Thymus (tissue), 11 donors: ENCODE data around the gene ADAMTS2. TPM values are rescaled to one million over a fixed set of nuclear protein-coding genes. Genes with fewer than 3 reads are reported as not detected.

Source experiments
- DNase-seq, 9 donors: peaks; one replicate each; pipeline ENCODE4 v3.0.0-alpha.2; 2013; ENCODE audit warnings: low spot score in 9 of 9, low read depth in 6 of 9, missing footprints in 1 of 9
- H3K27ac ChIP-seq, 2 donors: one replicate each; pipeline ENCODE4 v1.5.1; 2013; ENCODE audit warnings: control low read depth in 1 of 2, low read depth in 1 of 2, low read length in 1 of 2, mild to moderate bottlenecking in 1 of 2, moderate library complexity in 1 of 2
- H3K27me3 ChIP-seq, 2 donors: one replicate each; pipeline ENCODE4 v1.5.1; 2013; ENCODE audit warnings: low read length in 1 of 2; ENCODE audit not compliant: control insufficient read depth in 2 of 2, insufficient read depth in 1 of 2
- H3K36me3 ChIP-seq, 2 donors: one replicate each; pipeline ENCODE4 v1.5.1; 2013; ENCODE audit warnings: low read length in 1 of 2, mild to moderate bottlenecking in 1 of 2, moderate library complexity in 1 of 2; ENCODE audit not compliant: control insufficient read depth in 2 of 2, insufficient read depth in 2 of 2
- H3K4me1 ChIP-seq, 2 donors: one replicate each; pipeline ENCODE4 v1.5.1; 2013; ENCODE audit warnings: low read length in 2 of 2; ENCODE audit not compliant: control insufficient read depth in 2 of 2, insufficient read depth in 2 of 2
- H3K4me3 ChIP-seq, 2 donors: one replicate each; pipeline ENCODE4 v1.5.1; 2013; ENCODE audit warnings: low read length in 2 of 2, control low read depth in 1 of 2, mild to moderate bottlenecking in 1 of 2
- H3K9me3 ChIP-seq, 2 donors: one replicate each; pipeline ENCODE4 v1.5.1; 2013; ENCODE audit warnings: low read length in 1 of 2, mild to moderate bottlenecking in 1 of 2; ENCODE audit not compliant: control insufficient read depth in 2 of 2, insufficient read depth in 1 of 2
- WGBS: extraction: QIAGEN DNeasy Blood & Tissue Kit; methylation state at CpG from one replicate; pipeline ENCODE4 v1.1.7; 2013; 5-methylcytosine and 5-hydroxymethylcytosine counted together
- polyA plus RNA-seq: library from polyadenylated mRNA; stranded (reverse); fragments of 200-250 nt; gene quantifications from one replicate; pipeline ENCODE4 v1.2.3, GENCODE V29; 2013
- total RNA-seq: library from RNA; stranded (reverse); fragments of 120-200 nt; gene quantifications from one replicate; pipeline ENCODE4 v1.2.4, GENCODE V29; 2013
- donor health status: healthy.

Gene ADAMTS2
- total and polyA plus RNA-seq, 2 donors = 1.3 to 1.4 TPM

DNA sequence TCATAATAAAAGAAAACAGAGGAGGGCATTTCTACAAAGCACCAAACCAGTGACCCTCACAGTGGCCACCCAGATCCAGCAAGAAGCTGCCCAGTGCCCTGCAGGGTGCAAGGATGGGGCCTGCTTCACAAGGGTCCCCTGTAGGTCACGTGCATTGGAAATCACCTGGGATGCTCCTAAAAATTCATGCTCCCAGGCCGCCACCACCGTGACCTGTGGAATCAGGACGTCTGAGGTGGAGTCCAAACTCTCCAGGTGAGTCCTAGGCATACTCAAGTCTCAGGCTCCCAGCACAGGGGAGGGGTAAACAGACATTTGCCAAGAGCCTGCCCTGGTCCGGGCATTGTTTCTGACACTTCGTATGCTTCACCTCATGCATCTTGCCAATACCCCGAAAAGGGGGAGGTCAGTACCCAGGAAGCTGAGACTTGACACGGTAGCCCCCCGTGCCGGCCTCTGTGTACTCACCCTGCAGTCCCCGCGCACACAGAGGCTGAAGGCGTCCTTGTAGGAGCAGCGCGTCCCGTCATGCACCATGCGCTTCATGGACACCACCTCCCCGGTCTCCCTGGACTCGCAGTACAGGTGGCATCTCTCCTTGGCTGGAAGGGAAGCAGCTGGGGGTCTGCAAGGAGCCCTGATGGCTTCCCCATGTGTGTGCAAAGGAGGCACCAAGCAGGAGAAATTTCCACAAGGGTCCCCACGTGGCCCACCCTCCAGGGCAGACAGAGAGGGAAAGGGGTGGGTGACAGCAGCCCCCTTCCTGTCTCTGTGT is 209.6 kb downstream of the ADAMTS2 start:
- Histone ChIP-seq H3K9me3 (peaks cover 0 to 15% of the 10 kb centered on the region in 2 donors), H3K4me3 (no peak overlapping the region), H3K27me3 (no peaks in the 10 kb centered on the region), H3K4me1 (no peaks in the 10 kb centered on the region), H3K36me3 (no peaks in the 10 kb centered on the region), H3K27ac (no peak overlapping the region)
- 94% methylated on average over 20 of the region's 20 CpGs for WGBS
- no peak for DNase-seq

DNA sequence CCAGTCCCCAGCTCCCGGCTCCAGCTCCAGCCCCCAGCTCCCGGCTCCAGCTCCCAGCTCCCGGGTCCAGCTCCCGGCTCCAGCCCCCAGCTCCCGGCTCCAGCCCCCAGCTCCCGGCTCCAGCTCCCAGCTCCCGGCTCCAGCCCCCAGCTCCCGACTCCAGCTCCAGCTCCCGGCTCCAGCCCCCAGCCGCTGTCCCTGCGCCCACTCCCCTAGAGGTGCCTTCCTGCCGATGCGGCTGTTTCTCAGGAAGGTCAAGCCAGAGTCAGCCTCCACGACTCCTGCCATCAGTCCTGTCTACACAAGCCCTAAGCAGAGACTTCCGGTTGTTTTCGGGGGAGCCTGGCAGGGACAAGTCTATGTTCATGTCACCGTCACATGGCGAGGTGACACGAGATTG is 210.3 kb downstream of the ADAMTS2 start:
- Histone ChIP-seq H3K36me3 (no peaks in the 10 kb centered on the region), H3K4me1 (no peaks in the 10 kb centered on the region), H3K4me3 (no peak overlapping the region), H3K27ac (no peak overlapping the region), H3K9me3 (peaks cover 0 to 15% of the 10 kb centered on the region in 2 donors), H3K27me3 (no peaks in the 10 kb centered on the region)
- WGBS = 96% methylated on average over 19 of the region's 19 CpGs
- no peak for DNase-seq

DNA sequence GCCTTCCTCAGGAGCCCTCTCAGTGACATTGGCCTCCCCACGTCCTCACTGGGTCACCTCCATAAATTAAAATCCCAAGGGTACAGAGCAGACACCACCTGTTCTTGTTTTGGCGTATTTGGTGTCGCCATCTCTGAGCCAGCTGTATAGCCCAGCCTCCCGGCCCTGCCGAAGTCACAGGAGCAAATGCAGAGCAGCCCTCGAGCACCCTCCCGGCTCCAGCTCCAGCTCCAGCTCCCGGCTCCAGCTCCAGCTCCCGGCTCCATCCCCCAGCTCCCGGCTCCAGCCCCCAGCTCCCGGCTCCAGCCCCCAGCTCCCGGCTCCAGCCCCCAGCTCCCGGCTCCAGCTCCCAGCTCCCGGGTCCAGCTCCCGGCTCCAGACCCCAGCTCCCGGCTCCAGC is 210.8 kb downstream of the ADAMTS2 start:
- Histone ChIP-seq H3K27me3 (no peaks in the 10 kb centered on the region), H3K4me1 (no peaks in the 10 kb centered on the region), H3K4me3 (no peak overlapping the region), H3K9me3 (peaks cover 0 to 15% of the 10 kb centered on the region in 2 donors), H3K36me3 (no peaks in the 10 kb centered on the region), H3K27ac (no peak overlapping the region)
- 93% methylated on average over 16 of the region's 16 CpGs for WGBS
- no peak for DNase-seq

DNA sequence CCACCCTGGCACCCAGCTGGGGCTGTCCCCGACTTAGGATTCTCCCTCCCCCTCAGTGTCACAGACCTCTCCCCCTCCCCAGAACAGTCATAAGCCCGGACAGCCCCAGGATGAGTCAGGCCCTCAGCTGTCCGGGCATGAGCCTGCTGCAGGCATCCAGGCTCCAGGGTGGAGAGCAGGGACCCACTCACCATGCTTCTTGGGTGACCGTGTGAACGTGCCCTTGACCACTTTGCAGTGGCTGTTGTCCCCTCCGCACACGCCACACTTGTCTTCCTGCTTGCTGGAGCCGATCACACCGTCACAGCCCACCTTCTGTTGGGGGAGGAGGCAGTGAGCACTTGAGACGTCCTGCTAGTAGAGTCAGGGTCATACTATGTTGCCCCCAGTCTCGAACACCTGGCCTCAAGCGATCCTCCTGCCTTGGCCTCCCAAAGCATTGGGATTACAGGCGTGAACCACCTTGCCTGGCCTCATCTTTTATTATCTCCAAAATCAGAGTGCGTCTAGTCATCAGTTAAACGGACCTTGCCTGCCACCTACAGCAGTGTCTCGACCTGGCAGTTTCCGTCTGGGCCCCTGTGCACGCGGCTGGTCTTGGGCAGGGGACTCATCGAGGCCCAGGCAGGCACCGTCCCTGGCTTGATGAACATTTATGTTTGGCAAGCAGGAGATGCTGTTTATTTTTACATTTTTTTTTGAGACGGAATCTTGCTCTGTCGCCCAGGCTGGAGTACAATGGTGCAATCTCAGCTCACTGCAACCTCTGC is 212.5 kb downstream of the ADAMTS2 start:
- H3K36me3 ChIP-seq = no peaks in the 10 kb centered on the region
- no peaks in the 10 kb centered on the region for H3K4me1 ChIP-seq
- H3K27ac ChIP-seq = no peak overlapping the region
- H3K27me3 ChIP-seq = no peaks in the 10 kb centered on the region
- no peak for DNase-seq
- peaks cover 0 to 25% of the 10 kb centered on the region in 2 donors for H3K9me3 ChIP-seq
- WGBS = 91% methylated on average over 23 of the region's 23 CpGs
- H3K4me3 ChIP-seq = no peak overlapping the region

DNA sequence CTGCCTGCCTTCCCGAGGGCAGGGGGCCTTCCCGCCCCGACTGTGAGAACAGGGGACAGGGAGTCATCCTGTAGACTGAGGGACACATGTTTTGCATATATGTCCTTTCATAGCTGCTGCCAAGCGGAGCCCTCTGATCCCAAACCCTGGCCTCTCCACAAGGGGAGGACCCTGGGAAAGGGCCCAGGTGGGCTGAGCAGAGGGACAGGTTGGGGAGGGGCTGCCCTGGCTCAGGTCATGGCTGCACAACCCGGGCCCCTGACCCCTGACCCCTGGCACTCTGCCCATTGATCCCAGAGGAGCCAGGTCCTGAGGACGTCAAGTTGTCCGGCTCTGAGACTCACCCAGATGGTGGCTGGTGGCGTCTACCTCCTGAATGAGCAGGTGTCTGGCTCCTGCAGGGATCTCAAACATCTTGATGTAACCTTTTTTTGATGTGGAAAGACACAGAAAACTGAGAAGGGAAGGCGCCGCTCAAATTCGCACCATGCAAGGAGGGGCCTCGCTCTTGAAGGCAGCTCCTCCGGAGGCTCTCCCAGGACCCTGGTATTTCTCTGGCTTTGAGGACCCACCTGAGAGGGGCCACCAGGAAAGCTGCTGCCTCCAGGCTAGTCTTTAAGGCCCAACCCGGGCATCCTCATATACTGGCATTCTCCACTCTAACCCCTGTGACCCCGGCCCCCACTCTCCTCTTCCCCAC is 213.2 kb downstream of the ADAMTS2 start:
- no peaks in the 10 kb centered on the region for H3K4me1 ChIP-seq
- H3K9me3 ChIP-seq = peaks cover 1 to 32% of the 10 kb centered on the region in 2 donors
- no peak overlapping the region for H3K4me3 ChIP-seq
- no peak for DNase-seq
- no peaks in the 10 kb centered on the region for H3K36me3 ChIP-seq
- WGBS = 92% methylated on average over 15 of the region's 15 CpGs
- H3K27ac ChIP-seq = no peak overlapping the region
- no peaks in the 10 kb centered on the region for H3K27me3 ChIP-seq

DNA sequence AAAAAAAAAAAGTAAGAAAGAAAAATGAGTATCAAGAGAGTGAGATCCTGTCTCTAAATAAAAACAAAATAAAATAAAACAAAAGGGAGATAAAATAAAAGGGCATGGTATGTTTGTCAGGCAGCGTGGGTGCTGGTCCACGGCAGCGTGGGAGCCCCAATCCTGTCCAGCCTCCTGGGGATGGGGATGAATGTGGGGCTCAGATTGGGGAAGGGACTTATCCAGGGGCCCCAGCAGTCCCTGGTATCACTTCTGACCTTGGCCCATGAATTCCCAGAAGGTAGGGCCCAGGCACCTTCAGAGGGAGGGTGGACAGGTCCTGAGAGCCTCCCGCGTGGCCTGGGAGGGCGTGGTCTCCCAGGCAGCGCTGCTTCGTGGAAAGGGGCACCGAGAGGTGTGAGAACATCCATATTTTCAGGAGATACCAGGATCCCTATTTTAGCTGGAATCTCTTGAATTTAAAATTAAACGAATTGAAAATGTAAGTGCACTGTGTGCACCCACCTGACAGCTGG is 213.9 kb downstream of the ADAMTS2 start:
- no peak overlapping the region for H3K27ac ChIP-seq
- H3K4me3 ChIP-seq = no peak overlapping the region
- no peaks in the 10 kb centered on the region for H3K36me3 ChIP-seq
- H3K27me3 ChIP-seq = no peaks in the 10 kb centered on the region
- WGBS = 94% methylated on average over 10 of the region's 10 CpGs
- no peak for DNase-seq
- no peaks in the 10 kb centered on the region for H3K4me1 ChIP-seq
- H3K9me3 ChIP-seq = peaks cover 1 to 38% of the 10 kb centered on the region in 2 donors

DNA sequence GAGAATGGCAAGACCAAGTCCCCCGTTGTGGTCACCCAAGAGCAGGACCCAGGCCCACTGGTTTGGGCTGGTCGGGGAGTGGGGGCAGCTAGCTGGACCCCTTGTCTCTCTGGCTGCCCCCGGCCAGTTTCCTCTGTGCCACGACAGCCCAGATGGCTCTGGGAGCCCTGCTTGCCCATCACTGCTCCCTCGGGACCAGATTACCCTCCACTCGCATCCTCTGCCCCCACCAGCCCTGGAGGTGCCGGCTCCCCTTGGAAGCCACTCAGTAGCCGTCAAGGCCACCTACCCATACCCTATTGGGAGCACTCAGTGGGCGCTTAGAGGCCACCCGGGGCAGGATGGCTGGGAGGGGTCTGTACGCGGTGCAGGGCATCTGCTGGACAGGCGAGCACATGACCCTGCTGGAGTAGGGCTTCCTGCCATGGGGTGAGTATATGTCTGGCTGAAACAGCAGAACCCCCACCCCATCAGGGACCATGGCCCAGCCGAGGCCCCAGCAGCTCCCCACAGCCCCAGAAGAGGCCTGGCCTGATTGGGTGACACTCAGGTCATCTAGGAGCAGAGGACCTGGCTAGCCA is 215.1 kb downstream of the ADAMTS2 start:
- Histone ChIP-seq H3K36me3 (no peaks in the 10 kb centered on the region), H3K9me3 (peaks cover 3 to 43% of the 10 kb centered on the region in 2 donors), H3K27me3 (no peaks in the 10 kb centered on the region), H3K27ac (no peak overlapping the region), H3K4me1 (no peaks in the 10 kb centered on the region), H3K4me3 (no peak overlapping the region)
- 93% methylated on average over 14 of the region's 14 CpGs for WGBS
- DNase-seq = no peak

DNA sequence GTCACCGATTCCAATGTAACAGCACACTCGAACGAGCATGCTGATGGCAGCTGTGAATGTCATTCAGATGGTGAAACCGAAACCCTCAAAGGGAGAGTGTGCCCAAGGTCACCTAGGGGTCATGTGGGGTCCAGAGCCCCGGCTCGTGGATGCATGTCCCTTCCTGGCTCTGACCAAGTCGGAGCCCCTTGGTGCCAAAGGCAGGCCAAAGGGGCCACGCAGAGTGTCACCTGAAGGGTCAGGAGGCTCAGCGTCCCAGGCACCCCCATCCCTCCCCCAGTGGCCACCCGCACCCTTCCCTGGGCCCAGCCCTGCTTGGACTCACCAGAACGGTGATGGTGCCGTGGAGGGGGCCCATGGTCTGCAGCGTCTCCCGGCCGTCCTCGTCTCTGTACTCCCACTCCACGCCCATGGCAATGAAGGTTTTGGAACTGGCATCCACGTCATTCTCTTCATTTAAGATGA is 215.6 kb downstream of the ADAMTS2 start:
- Histone ChIP-seq H3K36me3 (no peaks in the 10 kb centered on the region), H3K9me3 (peaks cover 3 to 46% of the 10 kb centered on the region in 2 donors), H3K4me1 (no peaks in the 10 kb centered on the region), H3K27ac (no peak overlapping the region), H3K4me3 (no peak overlapping the region), H3K27me3 (no peaks in the 10 kb centered on the region)
- 91% methylated on average over 18 of the region's 18 CpGs for WGBS
- no peak for DNase-seq
